ENCODE measurements around the gene ADRA2B.

- no peak for TF ChIP-seq EZH2 (IDR thresholded peaks at IDR 0.05; ENCODE audit: insufficient read depth, poor library complexity, severe bottlenecking)
- TF ChIP-seq EZH2phosphoT487 (IDR thresholded peaks at IDR 0.05; ENCODE audit: insufficient read depth, low read depth), result no peak
These were observed 25.1 kb downstream of the ADRA2B start for GRCh38 chr2:96091141-96091710.
